ENCODE results near the gene TRAPPC12.

The TRAPPC12 gene

GRCh38 chr2:3466966-3467365, 87.5 kb downstream of the TRAPPC12 start:
- Histone ChIP-seq H2BK15ac (ENCODE audit: low read depth, poor library complexity, severe bottlenecking) (no peak overlapping the region), H3K9me3 (ENCODE audit: control insufficient read depth, low read length) (no peaks in the 10 kb centered on the region), H3K27ac (ENCODE audit: low read length, poor library complexity, severe bottlenecking) (no peak overlapping the region), H3K27me3 (ENCODE audit: control insufficient read depth in 1 of 2, insufficient read depth in 1 of 2, low read length in 2 of 2) (no peaks in the 10 kb centered on the region), H2BK12ac (ENCODE audit: low read length in 2 of 2) (no peak overlapping the region), H4K91ac (ENCODE audit: low read length) (no peak overlapping the region), H3K9ac (ENCODE audit: low read length) (no peak overlapping the region), H2BK5ac (ENCODE audit: low read depth, low read length, poor library complexity, severe bottlenecking) (no peak overlapping the region), H3K18ac (ENCODE audit: low read depth in 1 of 2, low read length in 2 of 2) (no peak overlapping the region), H2BK120ac (ENCODE audit: low read depth, low read length) (no peak overlapping the region), H3K79me1 (replicated peaks; ENCODE audit: low read length, poor library complexity, severe bottlenecking) (peaks cover 13% of the 10 kb centered on the region), H3K36me3 (ENCODE audit: control insufficient read depth in 1 of 2, insufficient read depth in 2 of 2, low read depth in 1 of 2, low read length in 2 of 2) (peaks cover 51 to 73% of the 10 kb centered on the region in 2 experiments), H3K14ac (ENCODE audit: low read length in 2 of 2) (no peak overlapping the region), H4K8ac (ENCODE audit: low read length) (no peak overlapping the region), H3K23ac (ENCODE audit: low read length in 2 of 2) (no peak overlapping the region), H2AK5ac (ENCODE audit: low read length, severe bottlenecking) (no peak overlapping the region), H3K4ac (ENCODE audit: low read depth in 1 of 2, low read length in 2 of 2) (no peak overlapping the region), H3K4me1 (ENCODE audit: control insufficient read depth, insufficient read depth, low read depth, low read length) (peaks cover 34% of the 10 kb centered on the region), H3K4me2 (ENCODE audit: low read length, poor library complexity, severe bottlenecking) (no peak overlapping the region), H3K4me3 (ENCODE audit: insufficient read depth in 1 of 2, low read depth in 1 of 2, low read length in 2 of 2) (no peak overlapping the region), H2AFZ (ENCODE audit: low read depth, low read length) (no peak overlapping the region)
- DNase-seq: no peak
- 97% methylated on average over 14 of the region's 14 CpGs for WGBS

GRCh38 chr2:3467654-3468053, 88.2 kb downstream of the TRAPPC12 start:
- Histone ChIP-seq H2AFZ (ENCODE audit: low read depth, low read length) (no peak overlapping the region), H3K4me1 (ENCODE audit: control insufficient read depth, insufficient read depth, low read depth, low read length) (peaks cover 34% of the 10 kb centered on the region), H4K91ac (ENCODE audit: low read length) (no peak overlapping the region), H3K27ac (ENCODE audit: low read length, poor library complexity, severe bottlenecking) (no peak overlapping the region), H2BK120ac (ENCODE audit: low read depth, low read length) (no peak overlapping the region), H3K4me2 (ENCODE audit: low read length, poor library complexity, severe bottlenecking) (no peak overlapping the region), H4K8ac (ENCODE audit: low read length) (no peak overlapping the region), H2BK15ac (ENCODE audit: low read depth, poor library complexity, severe bottlenecking) (no peak overlapping the region), H3K27me3 (ENCODE audit: control insufficient read depth in 1 of 2, insufficient read depth in 1 of 2, low read length in 2 of 2) (no peaks in the 10 kb centered on the region), H3K4me3 (ENCODE audit: insufficient read depth in 1 of 2, low read depth in 1 of 2, low read length in 2 of 2) (no peak overlapping the region), H3K23ac (ENCODE audit: low read length in 2 of 2) (no peak overlapping the region), H2BK5ac (ENCODE audit: low read depth, low read length, poor library complexity, severe bottlenecking) (no peak overlapping the region), H3K4ac (ENCODE audit: low read depth in 1 of 2, low read length in 2 of 2) (no peak overlapping the region), H2AK5ac (ENCODE audit: low read length, severe bottlenecking) (no peak overlapping the region), H3K9me3 (ENCODE audit: control insufficient read depth, low read length) (no peaks in the 10 kb centered on the region), H2BK12ac (ENCODE audit: low read length in 2 of 2) (no peak overlapping the region), H3K18ac (ENCODE audit: low read depth in 1 of 2, low read length in 2 of 2) (no peak overlapping the region), H3K9ac (ENCODE audit: low read length) (no peak overlapping the region), H3K36me3 (ENCODE audit: control insufficient read depth in 1 of 2, insufficient read depth in 2 of 2, low read depth in 1 of 2, low read length in 2 of 2) (peaks cover 55 to 79% of the 10 kb centered on the region in 2 experiments), H3K79me1 (replicated peaks; ENCODE audit: low read length, poor library complexity, severe bottlenecking) (peaks cover 12% of the 10 kb centered on the region), H3K14ac (ENCODE audit: low read length in 2 of 2) (no peak overlapping the region)
- DNase-seq: no peak
- WGBS: 91% methylated on average over 15 of the region's 15 CpGs

- no peak overlapping the region for H3K4ac ChIP-seq (ENCODE audit: low read depth in 1 of 2, low read length in 2 of 2)
- H4K8ac ChIP-seq (ENCODE audit: low read length): no peak overlapping the region
- H3K4me2 ChIP-seq (ENCODE audit: low read length, poor library complexity, severe bottlenecking): no peak overlapping the region
- H3K27me3 ChIP-seq (ENCODE audit: control insufficient read depth in 1 of 2, insufficient read depth in 1 of 2, low read length in 2 of 2): no peaks in the 10 kb centered on the region
- 97% methylated on average over 31 of the region's 31 CpGs for WGBS
- H3K36me3 ChIP-seq (ENCODE audit: control insufficient read depth in 1 of 2, insufficient read depth in 2 of 2, low read depth in 1 of 2, low read length in 2 of 2): peaks cover 50 to 74% of the 10 kb centered on the region in 2 experiments
- no peak overlapping the region for H3K27ac ChIP-seq (ENCODE audit: low read length, poor library complexity, severe bottlenecking)
- H3K23ac ChIP-seq (ENCODE audit: low read length in 2 of 2): no peak overlapping the region
- no peaks in the 10 kb centered on the region for H3K9me3 ChIP-seq (ENCODE audit: control insufficient read depth, low read length)
- H3K18ac ChIP-seq (ENCODE audit: low read depth in 1 of 2, low read length in 2 of 2): no peak overlapping the region
- H4K91ac ChIP-seq (ENCODE audit: low read length): no peak overlapping the region
- no peak overlapping the region for H2BK120ac ChIP-seq (ENCODE audit: low read depth, low read length)
- H3K4me3 ChIP-seq (ENCODE audit: insufficient read depth in 1 of 2, low read depth in 1 of 2, low read length in 2 of 2): no peak overlapping the region
- H2BK5ac ChIP-seq (ENCODE audit: low read depth, low read length, poor library complexity, severe bottlenecking): no peak overlapping the region
- peaks cover 33% of the 10 kb centered on the region for H3K4me1 ChIP-seq (ENCODE audit: control insufficient read depth, insufficient read depth, low read depth, low read length)
- H3K14ac ChIP-seq (ENCODE audit: low read length in 2 of 2): no peak overlapping the region
- no peak overlapping the region for H2AFZ ChIP-seq (ENCODE audit: low read depth, low read length)
- no peak overlapping the region for H3K9ac ChIP-seq (ENCODE audit: low read length)
- peak overlapping the region; percentile 21 for H2AK5ac ChIP-seq (ENCODE audit: low read length, severe bottlenecking)
- no peak overlapping the region for H2BK12ac ChIP-seq (ENCODE audit: low read length in 2 of 2)
- DNase-seq: no peak
- H3K79me1 ChIP-seq (replicated peaks; ENCODE audit: low read length, poor library complexity, severe bottlenecking): peaks cover 13% of the 10 kb centered on the region
- H2BK15ac ChIP-seq (ENCODE audit: low read depth, poor library complexity, severe bottlenecking): no peak overlapping the region
These were observed 88.9 kb downstream of the TRAPPC12 start for GRCh38 chr2:3468296-3468988.

GRCh38 chr2:3469486-3469885, 90.0 kb downstream of the TRAPPC12 start:
- no peak overlapping the region for H3K4me3 ChIP-seq (ENCODE audit: insufficient read depth in 1 of 2, low read depth in 1 of 2, low read length in 2 of 2)
- no peak overlapping the region for H3K27ac ChIP-seq (ENCODE audit: low read length, poor library complexity, severe bottlenecking)
- H2BK12ac ChIP-seq (ENCODE audit: low read length in 2 of 2): no peak overlapping the region
- no peak overlapping the region for H3K18ac ChIP-seq (ENCODE audit: low read depth in 1 of 2, low read length in 2 of 2)
- no peak overlapping the region for H3K4ac ChIP-seq (ENCODE audit: low read depth in 1 of 2, low read length in 2 of 2)
- H3K14ac ChIP-seq (ENCODE audit: low read length in 2 of 2): no peak overlapping the region
- H4K91ac ChIP-seq (ENCODE audit: low read length): no peak overlapping the region
- no peak for DNase-seq
- H3K9me3 ChIP-seq (ENCODE audit: control insufficient read depth, low read length): no peaks in the 10 kb centered on the region
- H3K79me1 ChIP-seq (replicated peaks; ENCODE audit: low read length, poor library complexity, severe bottlenecking): peaks cover 16% of the 10 kb centered on the region
- no peak overlapping the region for H2BK120ac ChIP-seq (ENCODE audit: low read depth, low read length)
- H2BK5ac ChIP-seq (ENCODE audit: low read depth, low read length, poor library complexity, severe bottlenecking): no peak overlapping the region
- peaks cover 33% of the 10 kb centered on the region for H3K4me1 ChIP-seq (ENCODE audit: control insufficient read depth, insufficient read depth, low read depth, low read length)
- H3K36me3 ChIP-seq (ENCODE audit: control insufficient read depth in 1 of 2, insufficient read depth in 2 of 2, low read depth in 1 of 2, low read length in 2 of 2): peaks cover 42 to 75% of the 10 kb centered on the region in 2 experiments
- H2BK15ac ChIP-seq (ENCODE audit: low read depth, poor library complexity, severe bottlenecking): no peak overlapping the region
- no peak overlapping the region for H4K8ac ChIP-seq (ENCODE audit: low read length)
- no peak overlapping the region for H2AFZ ChIP-seq (ENCODE audit: low read depth, low read length)
- WGBS: 98% methylated on average over 6 of the region's 7 CpGs
- H3K9ac ChIP-seq (ENCODE audit: low read length): peak overlapping the region; percentile 43
- H3K23ac ChIP-seq (ENCODE audit: low read length in 2 of 2): no peak overlapping the region
- no peaks in the 10 kb centered on the region for H3K27me3 ChIP-seq (ENCODE audit: control insufficient read depth in 1 of 2, insufficient read depth in 1 of 2, low read length in 2 of 2)
- H3K4me2 ChIP-seq (ENCODE audit: low read length, poor library complexity, severe bottlenecking): no peak overlapping the region
- H2AK5ac ChIP-seq (ENCODE audit: low read length, severe bottlenecking): peak overlapping the region; percentile 29

Measured in mesenchymal stem cell (in vitro differentiated cells and primary cell).